NCI-H1048 (cell line): ENCODE data around the gene LAMB1.

Experiments
- DNase-seq: peaks from one replicate; lab custom pipeline; 2025; lab: John Stamatoyannopoulos, UW

LAMB1 gene

GRCh38 chr7:107877731-107878382, 125.1 kb downstream of the LAMB1 start:
- no peak for DNase-seq

- no peak for DNase-seq
Measured at GRCh38 chr7:107876916-107877315, 126.0 kb downstream of the LAMB1 start.

GRCh38 chr7:107874605-107875446, 128.1 kb downstream of the LAMB1 start:
- no peak for DNase-seq

GRCh38 chr7:107874111-107874510, 128.8 kb downstream of the LAMB1 start:
- no peak for DNase-seq
